Subcutaneous adipose tissue (tissue), 4 donors: Measurements from ENCODE around the gene SHROOM2. TPM values are rescaled to one million over a fixed set of nuclear protein-coding genes. Genes with fewer than 3 reads are reported as not detected.

Experiments used
- total RNA-seq, 4 donors: library from RNA; depleted of rRNA; stranded (reverse); fragments of >200 nt; gene quantifications; one replicate each; pipeline ENCODE4 v1.1.0, GENCODE V29; 2016
- TF ChIP-seq, protein P1 (sequence below): fragments of 450-650 bp; IDR thresholded peaks from one replicate; pipeline ENCODE4 v1.5.1; 2016; ENCODE audit warnings: low read depth, mild to moderate bottlenecking, control low read depth, antibody characterized with exemption, moderate library complexity

The SHROOM2 gene
- total RNA-seq, 4 donors from 2014 or later = 0.16 to 0.44 (median 0.27) TPM

DNA sequence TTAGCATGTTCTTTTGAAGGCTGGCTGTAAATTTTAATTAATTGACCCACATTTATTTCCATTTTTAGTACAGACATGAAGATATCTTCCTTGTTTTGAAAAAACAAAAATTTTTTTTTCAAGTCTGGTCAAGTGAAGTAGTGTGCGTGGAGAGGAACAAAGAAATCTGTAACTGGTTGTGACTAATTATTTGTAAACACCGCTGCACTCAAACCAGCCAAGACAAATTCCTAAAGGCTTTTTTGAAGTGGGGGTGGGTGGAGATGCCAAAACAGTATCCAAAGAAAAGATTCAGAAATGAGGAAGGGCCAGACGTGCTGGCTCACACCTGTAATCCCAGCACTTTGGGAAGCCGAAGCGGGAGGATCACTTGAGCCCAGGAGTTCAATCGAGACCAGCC is 88.3 kb downstream of the SHROOM2 start:
- TF ChIP-seq, protein P1, sequence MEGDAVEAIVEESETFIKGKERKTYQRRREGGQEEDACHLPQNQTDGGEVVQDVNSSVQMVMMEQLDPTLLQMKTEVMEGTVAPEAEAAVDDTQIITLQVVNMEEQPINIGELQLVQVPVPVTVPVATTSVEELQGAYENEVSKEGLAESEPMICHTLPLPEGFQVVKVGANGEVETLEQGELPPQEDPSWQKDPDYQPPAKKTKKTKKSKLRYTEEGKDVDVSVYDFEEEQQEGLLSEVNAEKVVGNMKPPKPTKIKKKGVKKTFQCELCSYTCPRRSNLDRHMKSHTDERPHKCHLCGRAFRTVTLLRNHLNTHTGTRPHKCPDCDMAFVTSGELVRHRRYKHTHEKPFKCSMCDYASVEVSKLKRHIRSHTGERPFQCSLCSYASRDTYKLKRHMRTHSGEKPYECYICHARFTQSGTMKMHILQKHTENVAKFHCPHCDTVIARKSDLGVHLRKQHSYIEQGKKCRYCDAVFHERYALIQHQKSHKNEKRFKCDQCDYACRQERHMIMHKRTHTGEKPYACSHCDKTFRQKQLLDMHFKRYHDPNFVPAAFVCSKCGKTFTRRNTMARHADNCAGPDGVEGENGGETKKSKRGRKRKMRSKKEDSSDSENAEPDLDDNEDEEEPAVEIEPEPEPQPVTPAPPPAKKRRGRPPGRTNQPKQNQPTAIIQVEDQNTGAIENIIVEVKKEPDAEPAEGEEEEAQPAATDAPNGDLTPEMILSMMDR = no peak

GRCh38 chrX:9875801-9876200 is 89.6 kb downstream of the SHROOM2 start:
- TF ChIP-seq, protein P1 = no peak

GRCh38 chrX:9876201-9876600 is 90.0 kb downstream of the SHROOM2 start:
- TF ChIP-seq, protein P1 = no peak

- TF ChIP-seq, protein P1 = no peak
Observed at GRCh38 chrX:9878146-9878820, 92.1 kb downstream of the SHROOM2 start.

- TF ChIP-seq, protein P1 = no peak
Observed at GRCh38 chrX:9880237-9880636, 94.0 kb downstream of the SHROOM2 start.

DNA sequence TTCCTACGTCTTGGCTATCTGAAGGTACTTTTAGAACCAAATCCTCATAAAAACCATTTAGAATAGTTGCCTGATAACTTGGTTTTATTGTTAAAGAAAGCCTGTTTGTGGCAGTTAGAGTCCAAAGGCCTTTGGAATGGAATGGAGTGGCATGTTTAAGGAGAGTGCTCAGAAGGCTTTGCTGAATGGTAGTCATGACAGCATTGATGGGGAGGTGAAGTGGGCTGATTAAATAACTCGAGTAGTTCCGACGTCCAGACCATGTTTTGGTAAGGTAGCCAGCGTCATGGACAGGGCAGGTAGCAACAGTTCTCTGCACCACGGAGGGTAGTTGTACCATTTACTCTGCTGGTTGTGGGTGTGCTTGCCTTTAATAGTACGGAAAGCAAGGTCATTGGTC is 94.6 kb downstream of the SHROOM2 start:
- TF ChIP-seq, protein P1 = no peak

DNA sequence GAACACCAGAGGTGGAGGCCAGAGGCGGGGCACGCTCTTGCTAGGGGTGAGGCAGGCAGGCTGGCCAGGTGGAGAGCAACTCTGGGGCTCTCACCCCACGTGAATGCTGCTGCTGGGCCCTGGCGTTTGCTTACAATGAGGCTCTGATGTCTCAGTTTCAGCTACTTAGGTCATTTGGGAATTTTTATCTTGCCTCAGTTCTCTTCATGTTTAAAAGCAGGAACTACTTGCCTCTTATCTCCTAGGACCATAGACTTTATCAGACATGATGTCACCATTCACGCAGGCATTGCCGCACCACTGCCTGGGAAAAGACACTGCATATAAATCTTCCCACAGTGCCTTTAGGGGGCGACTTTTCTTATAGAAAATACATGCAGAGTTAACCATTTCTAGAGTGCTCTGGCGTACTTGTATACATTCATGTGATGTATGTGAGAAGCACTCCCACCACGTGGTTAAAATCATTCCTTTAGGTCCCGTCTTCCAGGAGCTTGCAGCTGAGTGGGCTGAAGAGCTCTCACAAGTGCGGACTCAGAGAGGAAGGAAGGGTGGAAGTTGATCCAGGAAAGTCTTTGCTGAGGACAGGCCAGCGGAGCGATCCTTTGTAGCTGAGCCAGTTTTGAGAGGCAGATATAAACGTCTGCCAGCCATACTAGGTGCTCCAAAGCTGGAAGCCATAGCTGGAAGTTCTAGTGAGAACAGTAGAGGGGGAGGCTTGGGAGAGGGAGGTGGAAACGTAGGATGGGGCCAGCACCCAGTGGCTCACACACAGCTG is 96.6 kb downstream of the SHROOM2 start:
- TF ChIP-seq, protein P1 = no peak
